ENCODE measurements around the gene KRT14. TPM values are rescaled to one million over a fixed set of nuclear protein-coding genes. Genes with fewer than 3 reads are reported as not detected.

The KRT14 gene
- polyA plus RNA-seq, 3 donors: not detected

DNA sequence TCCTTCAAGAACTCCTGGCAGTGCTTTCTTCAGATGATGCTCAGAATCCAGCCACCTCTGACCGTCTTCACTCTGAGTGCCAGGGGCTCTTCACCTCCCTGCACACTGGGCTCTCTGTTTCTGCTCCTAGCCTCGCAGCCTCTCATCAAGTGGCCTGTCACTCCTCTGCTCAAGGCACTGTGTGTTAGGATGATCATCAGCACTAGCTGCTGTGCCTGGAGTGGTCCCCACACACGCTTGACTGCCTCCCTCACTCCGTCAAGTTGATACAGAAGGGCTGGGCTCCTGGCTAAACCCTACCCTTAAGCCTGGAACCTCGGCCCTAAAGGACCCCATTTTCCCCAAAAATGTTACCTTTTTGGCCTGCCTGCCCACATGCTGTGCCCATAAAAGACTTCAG lies 30.4 kb downstream of the KRT14 start:
- H3K27ac Mint-ChIP-seq: no peak overlapping the region
- 90% methylated on average over 4 of the region's 5 CpGs for WGBS (ENCODE audit: insufficient coverage)
- Histone ChIP-seq H3K4me2 (replicated peaks; ENCODE audit: extremely low read depth, low read length, poor library complexity, severe bottlenecking) (no peak overlapping the region), H3K27ac (ENCODE audit: low read depth in 1 of 2, low read length in 2 of 2) (no peak overlapping the region), H4K20me1 (ENCODE audit: insufficient read depth, low read length) (no peaks in the 10 kb centered on the region), H2AFZ (ENCODE audit: insufficient read depth, low read depth, low read length, poor library complexity, severe bottlenecking) (no peak overlapping the region), H3K79me2 (ENCODE audit: insufficient read depth, low read length) (no peaks in the 10 kb centered on the region), H3K4me1 (ENCODE audit: control insufficient read depth in 1 of 2, insufficient read depth in 2 of 2, low read length in 2 of 2) (no peaks in the 10 kb centered on the region), H3K36me3 (replicated peaks in 1 of 2; ENCODE audit: control insufficient read depth in 1 of 2, insufficient read depth in 2 of 2, low read length in 2 of 2) (no peaks in the 10 kb centered on the region), H3K9ac (ENCODE audit: insufficient read depth, low read length, poor library complexity, severe bottlenecking) (no peak overlapping the region), H3K4me3 (replicated peaks in 1 of 3; ENCODE audit: low read depth in 2 of 3, low read length in 3 of 3) (no peak overlapping the region), H3K27me3 (ENCODE audit: control insufficient read depth in 2 of 2, insufficient read depth in 2 of 2, low read length in 2 of 2) (peaks cover 2% of the 10 kb centered on the region in 2 donors), H3K9me3 (replicated peaks in 1 of 2; ENCODE audit: control insufficient read depth in 1 of 2, insufficient read depth in 1 of 2, low read length in 2 of 2) (no peaks in the 10 kb centered on the region)
- TF ChIP-seq, protein P1, sequence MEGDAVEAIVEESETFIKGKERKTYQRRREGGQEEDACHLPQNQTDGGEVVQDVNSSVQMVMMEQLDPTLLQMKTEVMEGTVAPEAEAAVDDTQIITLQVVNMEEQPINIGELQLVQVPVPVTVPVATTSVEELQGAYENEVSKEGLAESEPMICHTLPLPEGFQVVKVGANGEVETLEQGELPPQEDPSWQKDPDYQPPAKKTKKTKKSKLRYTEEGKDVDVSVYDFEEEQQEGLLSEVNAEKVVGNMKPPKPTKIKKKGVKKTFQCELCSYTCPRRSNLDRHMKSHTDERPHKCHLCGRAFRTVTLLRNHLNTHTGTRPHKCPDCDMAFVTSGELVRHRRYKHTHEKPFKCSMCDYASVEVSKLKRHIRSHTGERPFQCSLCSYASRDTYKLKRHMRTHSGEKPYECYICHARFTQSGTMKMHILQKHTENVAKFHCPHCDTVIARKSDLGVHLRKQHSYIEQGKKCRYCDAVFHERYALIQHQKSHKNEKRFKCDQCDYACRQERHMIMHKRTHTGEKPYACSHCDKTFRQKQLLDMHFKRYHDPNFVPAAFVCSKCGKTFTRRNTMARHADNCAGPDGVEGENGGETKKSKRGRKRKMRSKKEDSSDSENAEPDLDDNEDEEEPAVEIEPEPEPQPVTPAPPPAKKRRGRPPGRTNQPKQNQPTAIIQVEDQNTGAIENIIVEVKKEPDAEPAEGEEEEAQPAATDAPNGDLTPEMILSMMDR (IDR thresholded peaks at IDR 0.05): no peak
- intact Hi-C loops (cut with micrococcal nuclease): no loop called here
- peaks cover 3 to 11% (median 5%) of the 10 kb centered on the region in 3 donors for H3K27me3 Mint-ChIP-seq (ENCODE audit: low read depth in 3 of 3)
- no peak for DNase-seq
- H3K4me3 Mint-ChIP-seq: no peak overlapping the region
- H3K9me3 Mint-ChIP-seq: no peaks in the 10 kb centered on the region
- H3K4me1 Mint-ChIP-seq: no peaks in the 10 kb centered on the region
- H3K36me3 Mint-ChIP-seq: no peaks in the 10 kb centered on the region

DNA sequence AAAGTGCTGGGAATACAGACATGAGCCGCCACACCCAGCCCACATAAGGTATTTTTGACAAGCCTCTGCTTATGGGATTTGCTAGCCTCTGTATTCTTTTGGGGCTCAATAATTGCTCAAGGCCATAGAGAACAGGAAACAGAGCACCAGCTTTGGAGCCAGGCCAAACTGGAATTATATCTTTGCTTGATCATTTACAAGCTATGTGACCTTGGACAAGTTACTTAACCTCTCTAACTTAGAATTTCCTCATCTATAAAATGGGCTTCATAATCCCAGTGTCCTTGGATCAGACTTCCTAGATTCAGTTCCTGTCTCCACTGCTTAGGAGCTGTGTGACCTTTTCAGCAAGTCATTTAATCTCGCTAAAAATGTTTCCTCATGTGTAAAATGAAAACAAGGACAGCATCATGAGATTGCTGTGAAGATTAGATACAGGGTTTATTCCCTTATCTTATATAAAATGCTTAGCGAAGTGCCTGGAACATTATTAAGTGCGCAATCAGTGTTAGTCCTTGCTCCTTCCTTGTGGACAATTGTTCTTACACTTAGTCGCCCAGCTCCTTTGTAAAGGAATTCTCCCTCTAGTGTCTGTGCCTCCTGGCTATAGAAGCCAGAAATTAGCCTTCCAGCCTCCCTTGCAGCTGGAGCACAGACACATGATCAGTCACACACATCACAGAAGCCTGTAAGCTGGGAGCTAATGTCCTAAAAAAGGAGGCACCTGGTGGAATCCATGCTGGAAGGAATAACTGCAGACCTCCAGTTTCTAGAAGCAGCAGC lies 31.4 kb downstream of the KRT14 start:
- H3K4me3 Mint-ChIP-seq: no peak overlapping the region
- no peak overlapping the region for H3K9ac ChIP-seq (ENCODE audit: insufficient read depth, low read length, poor library complexity, severe bottlenecking)
- TF ChIP-seq, protein P1 (IDR thresholded peaks at IDR 0.05): no peak
- H3K79me2 ChIP-seq (ENCODE audit: insufficient read depth, low read length): no peaks in the 10 kb centered on the region
- no peak overlapping the region for H3K27ac ChIP-seq (ENCODE audit: low read depth in 1 of 2, low read length in 2 of 2)
- H3K4me1 ChIP-seq (ENCODE audit: control insufficient read depth in 1 of 2, insufficient read depth in 2 of 2, low read length in 2 of 2): no peaks in the 10 kb centered on the region
- 100% methylated on average over 1 of the region's 5 CpGs for WGBS (ENCODE audit: insufficient coverage)
- H2AFZ ChIP-seq (ENCODE audit: insufficient read depth, low read depth, low read length, poor library complexity, severe bottlenecking): no peak overlapping the region
- H3K4me3 ChIP-seq (replicated peaks in 1 of 3; ENCODE audit: low read depth in 2 of 3, low read length in 3 of 3): no peak overlapping the region
- intact Hi-C loops (cut with micrococcal nuclease): no loop called here
- no peak overlapping the region for H3K4me2 ChIP-seq (replicated peaks; ENCODE audit: extremely low read depth, low read length, poor library complexity, severe bottlenecking)
- H3K36me3 ChIP-seq (replicated peaks in 1 of 2; ENCODE audit: control insufficient read depth in 1 of 2, insufficient read depth in 2 of 2, low read length in 2 of 2): no peaks in the 10 kb centered on the region
- H3K27ac Mint-ChIP-seq: no peak overlapping the region
- peaks cover 3 to 11% (median 7%) of the 10 kb centered on the region in 3 donors for H3K27me3 Mint-ChIP-seq (ENCODE audit: low read depth in 3 of 3)
- no peaks in the 10 kb centered on the region for H3K9me3 ChIP-seq (replicated peaks in 1 of 2; ENCODE audit: control insufficient read depth in 1 of 2, insufficient read depth in 1 of 2, low read length in 2 of 2)
- H3K4me1 Mint-ChIP-seq: no peaks in the 10 kb centered on the region
- DNase-seq: no peak
- no peaks in the 10 kb centered on the region for H3K9me3 Mint-ChIP-seq
- no peaks in the 10 kb centered on the region for H3K36me3 Mint-ChIP-seq
- peaks cover 2% of the 10 kb centered on the region in 2 donors for H3K27me3 ChIP-seq (ENCODE audit: control insufficient read depth in 2 of 2, insufficient read depth in 2 of 2, low read length in 2 of 2)
- no peaks in the 10 kb centered on the region for H4K20me1 ChIP-seq (ENCODE audit: insufficient read depth, low read length)
